GM19455 (cell line): ENCODE data around the gene DLG4.

Experiments used
- ATAC-seq: cut with Tn5 transposase; IDR thresholded peaks from one replicate; pipeline ENCODE4 v1.9.1; 2021; ENCODE audit not compliant: unreplicated experiment

DLG4 gene

GRCh38 chr17:7215652-7216180 is 3.9 kb downstream of the DLG4 start:
- no peak for ATAC-seq

- no peak for ATAC-seq
Measured at GRCh38 chr17:7215136-7215638, 4.4 kb downstream of the DLG4 start.

- peak; percentile 81 for ATAC-seq
Measured at GRCh38 chr17:7214300-7215135, 5.1 kb downstream of the DLG4 start.

- no peak for ATAC-seq
Measured at GRCh38 chr17:7213895-7214299, 5.7 kb downstream of the DLG4 start.

GRCh38 chr17:7211491-7212273 is 8.0 kb downstream of the DLG4 start:
- ATAC-seq, result no peak

GRCh38 chr17:7208754-7209460 is 10.7 kb downstream of the DLG4 start:
- ATAC-seq, result no peak

- no peak for ATAC-seq
Measured at GRCh38 chr17:7208027-7208571, 11.5 kb downstream of the DLG4 start.

GRCh38 chr17:7207120-7208001 is 12.3 kb downstream of the DLG4 start:
- no peak for ATAC-seq

GRCh38 chr17:7205561-7205960 is 14.1 kb downstream of the DLG4 start:
- no peak for ATAC-seq

- peak; percentile 71 for ATAC-seq
Measured at GRCh38 chr17:7204828-7205461, 14.7 kb downstream of the DLG4 start.

GRCh38 chr17:7204336-7204735 is 15.3 kb downstream of the DLG4 start:
- ATAC-seq, result no peak

- no peak for ATAC-seq
Measured at GRCh38 chr17:7203391-7203790, 16.2 kb downstream of the DLG4 start.

GRCh38 chr17:7196651-7197401 is 22.8 kb downstream of the DLG4 start:
- no peak for ATAC-seq

GRCh38 chr17:7195971-7196370 is 23.7 kb downstream of the DLG4 start:
- ATAC-seq, result no peak

GRCh38 chr17:7192271-7192937 is 27.2 kb downstream of the DLG4 start:
- ATAC-seq, result no peak

- ATAC-seq, result no peak
Measured at GRCh38 chr17:7191571-7192270, 27.9 kb downstream of the DLG4 start.

- no peak for ATAC-seq
Measured at GRCh38 chr17:7191069-7191468, 28.6 kb downstream of the DLG4 start.
